ENCODE measurements around the gene ZNF823. TPM values are rescaled to one million over a fixed set of nuclear protein-coding genes. Genes with fewer than 3 reads are reported as not detected.

Gene ZNF823
- total and polyA plus RNA-seq, 9 of the 15 experiments (the other 6 are each of a cell fraction or from before 2014, with no cell fraction given), result 4.0 to 13.4 (median 6.1) TPM

DNA sequence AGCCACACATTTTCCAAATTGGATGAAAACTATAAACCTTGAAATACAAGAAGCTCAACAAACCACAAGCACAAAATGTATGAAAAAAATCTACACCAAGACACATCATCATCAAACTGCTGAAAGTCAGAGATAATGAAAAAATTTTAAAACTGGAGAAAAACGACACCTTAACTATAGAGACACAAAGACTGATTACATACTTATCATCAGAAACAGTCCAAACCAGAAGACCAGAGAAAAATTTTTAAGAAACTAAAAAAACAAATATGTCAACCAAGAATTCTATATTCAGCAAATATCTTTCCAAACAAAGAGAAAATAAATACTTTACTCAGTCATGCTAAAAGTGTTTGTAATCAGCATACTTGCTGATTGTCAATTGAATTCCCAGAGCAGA is 8.5 kb upstream of the ZNF823 start (continued):
- TF ChIP-seq ZNF280B (CRISPR knock-in tag; IDR thresholded peaks at IDR 0.05), result no peak
- TF ChIP-seq BRD4 (IDR thresholded peaks at IDR 0.05), result no peak
- peak; percentile 27 for TF ChIP-seq C11orf30 (IDR thresholded peaks at IDR 0.05; ENCODE audit: low read depth)
- TF ChIP-seq TBP (optimal IDR thresholded peaks at IDR 0.05; ENCODE audit: low read depth, low read length), result no peak
- no peak for TF ChIP-seq SMARCE1 (IDR thresholded peaks at IDR 0.05)
- TF ChIP-seq TRIM28 (IDR thresholded peaks at IDR 0.05), result peak; percentile 59; the same call in 1 of the 2 replicates
- no peak for TF ChIP-seq HCFC1 (IDR thresholded peaks at IDR 0.05; ENCODE audit: low read depth, low read length)

- Histone ChIP-seq H3K4me3 (no peak overlapping the region), H3K9me1 (ENCODE audit: control insufficient read depth, insufficient read depth, low read length) (no peaks in the 10 kb centered on the region), H3K79me2 (ENCODE audit: control insufficient read depth, insufficient read depth, low read length) (no peaks in the 10 kb centered on the region), H3K27ac (ENCODE audit: extremely low read depth, low read depth, low read length) (no peak overlapping the region), H3K4me2 (ENCODE audit: insufficient read depth, low read length) (no peak overlapping the region), H3K9me3 (replicated peaks; ENCODE audit: control insufficient read depth, insufficient read depth, low read depth, low read length) (peaks cover 4% of the 10 kb centered on the region; the same call in 1 of the 2 replicates), H3K4me1 (replicated peaks in 1 of 2; ENCODE audit: control insufficient read depth in 2 of 2, insufficient read depth in 2 of 2, low read length in 2 of 2) (no peaks in the 10 kb centered on the region), H3K36me3 (ENCODE audit: control insufficient read depth, insufficient read depth, low read length) (no peaks in the 10 kb centered on the region), H4K20me1 (replicated peaks; ENCODE audit: control insufficient read depth, insufficient read depth, low read length) (no peaks in the 10 kb centered on the region), H3K9ac (ENCODE audit: insufficient read depth in 1 of 2, low read depth in 2 of 2, low read length in 2 of 2) (no peak overlapping the region), H2AFZ (ENCODE audit: low read depth, low read length) (no peak overlapping the region), H3K27me3 (ENCODE audit: control insufficient read depth in 2 of 2, insufficient read depth in 2 of 2, low read length in 2 of 2) (no peaks in the 10 kb centered on the region)
- in situ Hi-C loops (cut with MboI) (no loop called here), intact Hi-C loops (cut with micrococcal nuclease) (no loop called here)
- BruUV-seq (replicated peaks), result no TSS peak
- ChIA-PET CTCF (ENCODE audit: low intra/inter-chr PET ratio) (no interaction called here), POLR2A (interaction anchor here (1.2 kb wide), 1 partner anchor 9 kb away, joined by 5 read pairs; no protein-coding TSS in a partner anchor)
- TF ChIP-seq KAT2B (IDR thresholded peaks at IDR 0.05; ENCODE audit: low read depth, low read length) (no peak), ZNF121 (CRISPR knock-in tag; conservative IDR thresholded peaks at IDR 0.05) (no peak), LARP7 (IDR thresholded peaks at IDR 0.05) (no peak), ATF3 (IDR thresholded peaks at IDR 0.05) (no peak), ATF3 (CRISPR knock-in tag; conservative IDR thresholded peaks at IDR 0.05) (no peak), MEF2D (tag; conservative IDR thresholded peaks at IDR 0.05; ENCODE audit: low read depth) (no peak), BCOR (IDR thresholded peaks at IDR 0.05) (no peak), L3MBTL2 (IDR thresholded peaks at IDR 0.05) (no peak), ZNF79 (CRISPR knock-in tag; IDR thresholded peaks at IDR 0.05; ENCODE audit: low read depth) (no peak), UBTF (IDR thresholded peaks at IDR 0.05; ENCODE audit: borderline replicate concordance in 1 of 2, low read depth in 2 of 2, low read length in 2 of 2) (no peak)
- DNase-seq (ENCODE audit: extremely low read depth in 1 of 4, low spot score in 3 of 4), result no peak
- ATAC-seq, result no peak
- FAIRE-seq, result no peak
Observed at GRCh38 chr19:11745869-11746268, 7.1 kb upstream of the ZNF823 start.

All from K562 (cell line).